Nephron progenitor cell (in vitro differentiated cells): Measurements from ENCODE around the gene ABHD2.

Experiments used
- DNase-seq: peaks from one replicate; pipeline ENCODE4 v3.0.0; 2021
- H3K27ac Mint-ChIP-seq: 2 replicates; pipeline ENCODE4 v1.8.0; 2021; ENCODE audit warnings: mild to moderate bottlenecking, moderate library complexity, mixed read lengths
- H3K27me3 Mint-ChIP-seq: 2 replicates; pipeline ENCODE4 v1.8.0; 2021; ENCODE audit warnings: mild to moderate bottlenecking, low read depth, mixed read lengths; ENCODE audit not compliant: poor library complexity
- H3K36me3 Mint-ChIP-seq: 2 replicates; pipeline ENCODE4 v1.8.0; 2021; ENCODE audit warnings: low read depth, mixed read lengths
- H3K4me1 Mint-ChIP-seq: 2 replicates; pipeline ENCODE4 v1.8.0; 2021; ENCODE audit warnings: mixed read lengths
- H3K4me3 Mint-ChIP-seq: 2 replicates; pipeline ENCODE4 v1.8.0; 2021; ENCODE audit warnings: mild to moderate bottlenecking, moderate library complexity, mixed read lengths
- H3K9me3 Mint-ChIP-seq: 2 replicates; pipeline ENCODE4 v1.8.0; 2021; ENCODE audit warnings: mild to moderate bottlenecking, moderate library complexity, mixed read lengths
- TF ChIP-seq, protein P1 (sequence below): fragments of 200-600 bp; sonication (generic); IDR thresholded peaks from 2 replicates; pipeline ENCODE4 v1.5.0; 2021; ENCODE audit warnings: antibody characterized with exemption

Gene ABHD2

DNA sequence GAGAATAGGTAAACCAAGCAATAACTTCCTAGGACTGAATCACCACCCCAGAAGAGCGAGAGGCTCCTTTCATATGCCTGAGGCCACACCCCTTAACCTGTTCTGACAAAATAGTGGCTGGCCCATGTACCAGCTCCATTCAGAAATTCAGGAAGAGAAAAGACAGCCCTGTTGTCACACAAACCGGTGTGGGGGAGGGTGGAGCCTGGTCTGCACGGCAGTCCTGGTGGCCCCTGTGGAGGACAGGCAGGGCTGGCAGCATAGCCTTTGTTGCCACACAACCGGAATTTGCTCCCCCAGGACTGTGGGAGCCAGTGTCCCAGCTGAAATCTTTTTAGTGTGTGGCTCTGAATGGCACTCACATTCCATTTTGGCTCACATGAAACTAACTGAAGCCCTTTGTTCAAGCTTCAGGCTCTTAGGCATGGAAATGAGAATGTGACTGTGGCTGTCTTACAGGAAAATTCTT is 109.3 kb downstream of the ABHD2 start:
- Mint-ChIP-seq H3K27me3 (no peaks in the 10 kb centered on the region), H3K36me3 (peaks cover 27% of the 10 kb centered on the region), H3K4me1 (peaks cover 44% of the 10 kb centered on the region), H3K9me3 (no peaks in the 10 kb centered on the region), H3K4me3 (no peak overlapping the region), H3K27ac (peak overlapping the region; percentile 3)
- TF ChIP-seq, protein P1, sequence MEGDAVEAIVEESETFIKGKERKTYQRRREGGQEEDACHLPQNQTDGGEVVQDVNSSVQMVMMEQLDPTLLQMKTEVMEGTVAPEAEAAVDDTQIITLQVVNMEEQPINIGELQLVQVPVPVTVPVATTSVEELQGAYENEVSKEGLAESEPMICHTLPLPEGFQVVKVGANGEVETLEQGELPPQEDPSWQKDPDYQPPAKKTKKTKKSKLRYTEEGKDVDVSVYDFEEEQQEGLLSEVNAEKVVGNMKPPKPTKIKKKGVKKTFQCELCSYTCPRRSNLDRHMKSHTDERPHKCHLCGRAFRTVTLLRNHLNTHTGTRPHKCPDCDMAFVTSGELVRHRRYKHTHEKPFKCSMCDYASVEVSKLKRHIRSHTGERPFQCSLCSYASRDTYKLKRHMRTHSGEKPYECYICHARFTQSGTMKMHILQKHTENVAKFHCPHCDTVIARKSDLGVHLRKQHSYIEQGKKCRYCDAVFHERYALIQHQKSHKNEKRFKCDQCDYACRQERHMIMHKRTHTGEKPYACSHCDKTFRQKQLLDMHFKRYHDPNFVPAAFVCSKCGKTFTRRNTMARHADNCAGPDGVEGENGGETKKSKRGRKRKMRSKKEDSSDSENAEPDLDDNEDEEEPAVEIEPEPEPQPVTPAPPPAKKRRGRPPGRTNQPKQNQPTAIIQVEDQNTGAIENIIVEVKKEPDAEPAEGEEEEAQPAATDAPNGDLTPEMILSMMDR = no peak
- peak; percentile 48 for DNase-seq

DNA sequence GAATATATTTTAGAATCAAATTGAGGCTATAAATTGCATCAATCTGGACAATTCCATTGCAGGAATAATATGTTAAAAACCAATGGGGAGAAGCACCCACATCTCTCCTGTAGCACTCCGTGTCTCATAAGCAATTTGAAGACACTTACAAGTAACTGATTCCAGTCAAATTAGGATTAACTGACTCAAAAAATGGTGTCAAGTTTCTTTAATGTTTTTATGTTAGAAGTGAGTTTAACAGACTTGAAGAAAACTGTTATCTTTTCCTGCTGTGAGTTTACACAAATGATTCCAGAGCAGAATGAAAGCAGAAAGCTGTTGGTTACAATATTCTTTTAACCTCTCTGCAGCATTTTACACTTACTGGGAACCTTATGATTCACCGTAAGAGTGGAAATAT is 109.9 kb downstream of the ABHD2 start:
- peaks cover 22% of the 10 kb centered on the region for H3K36me3 Mint-ChIP-seq
- peaks cover 44% of the 10 kb centered on the region for H3K4me1 Mint-ChIP-seq
- DNase-seq = no peak
- no peak overlapping the region for H3K4me3 Mint-ChIP-seq
- TF ChIP-seq, protein P1 = no peak
- H3K27me3 Mint-ChIP-seq = no peaks in the 10 kb centered on the region
- no peak overlapping the region for H3K27ac Mint-ChIP-seq
- H3K9me3 Mint-ChIP-seq = no peaks in the 10 kb centered on the region

DNA sequence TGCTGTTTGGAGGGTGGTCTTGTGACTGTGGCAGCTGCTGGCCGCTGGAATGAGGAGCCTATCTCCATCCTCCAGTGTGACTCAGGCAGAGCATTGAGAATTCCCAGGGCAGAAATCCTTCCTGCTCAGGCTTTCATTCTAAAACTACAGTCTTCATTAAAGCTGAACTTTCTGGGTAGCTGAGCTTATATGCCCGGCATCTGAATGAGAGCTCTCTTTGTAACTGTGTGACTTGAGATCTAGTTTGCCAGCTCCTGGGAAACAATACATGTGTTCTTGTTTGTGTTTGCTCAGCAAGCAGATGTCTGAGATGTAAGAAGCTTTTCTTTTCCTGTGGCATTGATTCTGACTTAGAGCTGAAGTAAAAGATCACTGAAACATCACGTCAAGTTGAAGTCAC is 110.7 kb downstream of the ABHD2 start:
- Mint-ChIP-seq H3K27me3 (no peaks in the 10 kb centered on the region), H3K4me1 (peaks cover 50% of the 10 kb centered on the region), H3K36me3 (peaks cover 18% of the 10 kb centered on the region), H3K9me3 (no peaks in the 10 kb centered on the region), H3K27ac (no peak overlapping the region), H3K4me3 (no peak overlapping the region)
- TF ChIP-seq, protein P1 = no peak
- no peak for DNase-seq

DNA sequence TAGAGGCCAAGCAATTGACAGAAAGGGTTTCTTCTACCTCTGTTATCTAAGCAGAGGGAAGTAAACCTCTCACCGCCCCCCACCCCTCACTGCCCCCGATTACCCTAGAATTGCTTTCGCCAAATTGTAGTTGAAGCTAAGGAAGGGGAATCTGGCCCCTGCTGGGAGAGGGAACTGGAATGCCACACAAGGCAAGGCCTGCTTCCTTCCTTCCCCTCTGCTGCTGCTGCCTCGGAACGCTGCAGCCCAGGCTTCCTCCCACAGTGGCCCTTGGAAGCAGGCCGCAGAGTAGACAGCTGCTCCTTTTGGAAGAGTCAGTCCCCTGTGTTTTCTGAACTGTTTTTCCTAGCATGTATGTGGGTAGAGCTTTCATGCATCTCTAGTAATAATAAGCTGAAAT is 111.5 kb downstream of the ABHD2 start:
- H3K9me3 Mint-ChIP-seq = no peaks in the 10 kb centered on the region
- no peak overlapping the region for H3K4me3 Mint-ChIP-seq
- peaks cover 52% of the 10 kb centered on the region for H3K4me1 Mint-ChIP-seq
- H3K27ac Mint-ChIP-seq = peak overlapping the region; percentile 61
- H3K36me3 Mint-ChIP-seq = peaks cover 13% of the 10 kb centered on the region
- TF ChIP-seq, protein P1 = no peak
- no peaks in the 10 kb centered on the region for H3K27me3 Mint-ChIP-seq
- DNase-seq = peak; percentile 21

DNA sequence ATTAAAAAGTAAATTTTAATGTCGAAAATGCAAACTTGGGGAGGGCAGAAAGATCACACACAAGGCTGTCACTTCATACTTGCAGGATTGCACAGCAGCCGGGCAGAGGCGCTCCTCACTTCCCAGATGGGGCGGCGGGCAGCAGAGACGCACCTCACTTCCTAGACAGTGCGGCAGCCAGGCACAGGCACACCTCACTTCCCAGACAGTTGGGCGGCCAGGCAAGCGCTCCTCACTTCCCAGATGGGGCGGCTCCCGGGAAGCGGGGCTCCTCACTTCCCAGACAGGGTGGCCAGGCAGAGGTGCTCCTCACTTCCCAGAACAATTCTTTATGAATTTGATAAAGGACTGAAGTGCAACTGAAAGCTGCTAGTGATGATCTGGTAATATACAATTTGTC is 111.9 kb downstream of the ABHD2 start:
- Mint-ChIP-seq H3K27ac (no peak overlapping the region), H3K9me3 (no peaks in the 10 kb centered on the region)

DNA sequence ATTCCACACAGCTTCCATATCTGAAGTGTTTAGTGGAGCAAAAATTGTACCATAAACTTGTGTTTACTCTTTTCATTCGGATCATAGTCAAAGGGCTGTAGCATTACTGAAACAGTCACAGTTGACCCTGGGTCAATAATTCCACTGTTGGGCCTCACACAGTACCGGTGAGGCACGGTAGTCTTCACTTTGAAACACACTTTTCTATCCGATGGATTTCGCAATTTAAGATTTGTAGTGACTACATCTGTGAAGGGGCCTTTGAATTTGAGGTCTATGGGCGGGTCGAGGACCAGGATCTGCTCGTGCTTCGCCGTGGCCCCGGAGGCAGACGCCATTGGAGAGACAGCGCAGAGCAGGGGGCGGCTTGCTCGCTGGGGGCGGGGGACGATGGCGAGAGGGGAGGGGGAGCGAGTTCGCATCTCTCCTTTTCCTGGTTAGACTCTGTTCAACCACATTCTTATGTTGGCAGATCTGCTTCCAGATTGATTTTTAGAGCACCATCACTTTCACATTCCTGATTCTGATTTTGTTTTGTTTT is 113.3 kb downstream of the ABHD2 start:
- TF ChIP-seq, protein P1 = no peak
- no peak overlapping the region for H3K27ac Mint-ChIP-seq
- no peak overlapping the region for H3K4me3 Mint-ChIP-seq
- peaks cover 48% of the 10 kb centered on the region for H3K4me1 Mint-ChIP-seq
- no peaks in the 10 kb centered on the region for H3K9me3 Mint-ChIP-seq
- H3K27me3 Mint-ChIP-seq = no peaks in the 10 kb centered on the region
- no peak for DNase-seq
- peaks cover 7% of the 10 kb centered on the region for H3K36me3 Mint-ChIP-seq

More for the DNA sequence above, 111.9 kb downstream of the ABHD2 start:
- Mint-ChIP-seq H3K27me3 (no peaks in the 10 kb centered on the region), H3K4me1 (peaks cover 52% of the 10 kb centered on the region), H3K36me3 (peaks cover 12% of the 10 kb centered on the region), H3K4me3 (no peak overlapping the region)
- TF ChIP-seq, protein P1 = no peak
- DNase-seq = no peak
